Measurements from ENCODE around the gene SLC22A15. TPM values are rescaled to one million over a fixed set of nuclear protein-coding genes. Genes with fewer than 3 reads are reported as not detected.

SLC22A15 gene
- 0.14 TPM for polyA plus RNA-seq (2012; ENCODE audit: low read depth, missing spikeins)

- DNase-seq (ENCODE audit: insufficient read length, low spot score) (peak; percentile 46), FAIRE-seq (peak; percentile 28)
- TF ChIP-seq POLR2AphosphoS5 (IDR thresholded peaks at IDR 0.05; ENCODE audit: low read depth, low read length) (no peak), PAX5 (IDR thresholded peaks at IDR 0.05; ENCODE audit: insufficient read depth, low read length, severe bottlenecking) (no peak), SPI1 (IDR thresholded peaks at IDR 0.05; ENCODE audit: low read depth, low read length) (peak; percentile 96), TAF1 (IDR thresholded peaks at IDR 0.05; ENCODE audit: low read depth, low read length) (no peak)
Observed at GRCh38 chr1:115976062-115976920, at the start of gene SLC22A15. SLC22A15 (plus strand) TSS chr1:115976513; CDS start chr1:115976628, 115 bp downstream.

DNA sequence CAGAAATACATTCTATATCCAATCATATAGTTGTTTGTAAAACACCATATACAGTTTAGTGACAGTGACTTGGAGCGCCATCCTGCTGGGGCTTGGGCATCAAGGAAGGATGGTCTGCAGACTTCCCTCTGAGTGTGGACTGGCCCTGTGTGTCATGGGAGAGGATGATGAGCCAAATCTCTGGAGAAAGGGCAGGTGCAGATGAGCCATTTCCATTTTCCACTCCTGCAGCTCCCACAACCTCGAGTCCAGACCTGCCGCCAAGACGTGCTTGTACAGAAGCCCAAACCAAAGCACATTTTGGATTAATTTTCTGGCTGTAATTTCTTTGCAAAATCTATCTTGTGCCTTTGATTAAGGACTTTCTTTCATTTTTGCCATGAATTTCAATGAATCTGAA lies 48.3 kb upstream of the SLC22A15 start:
- FAIRE-seq (no peak), DNase-seq (ENCODE audit: insufficient read length, low spot score) (no peak)
- TF ChIP-seq TAF1 (IDR thresholded peaks at IDR 0.05; ENCODE audit: low read depth, low read length) (no peak), POLR2A (IDR thresholded peaks at IDR 0.05; ENCODE audit: low read depth, low read length) (no peak), PAX5 (IDR thresholded peaks at IDR 0.05; ENCODE audit: insufficient read depth, low read length, severe bottlenecking) (no peak), POLR2AphosphoS5 (IDR thresholded peaks at IDR 0.05; ENCODE audit: low read depth, low read length) (no peak), POU2F2 (IDR thresholded peaks at IDR 0.05; ENCODE audit: low read depth, low read length) (no peak), SPI1 (IDR thresholded peaks at IDR 0.05; ENCODE audit: low read depth, low read length) (no peak)

DNA sequence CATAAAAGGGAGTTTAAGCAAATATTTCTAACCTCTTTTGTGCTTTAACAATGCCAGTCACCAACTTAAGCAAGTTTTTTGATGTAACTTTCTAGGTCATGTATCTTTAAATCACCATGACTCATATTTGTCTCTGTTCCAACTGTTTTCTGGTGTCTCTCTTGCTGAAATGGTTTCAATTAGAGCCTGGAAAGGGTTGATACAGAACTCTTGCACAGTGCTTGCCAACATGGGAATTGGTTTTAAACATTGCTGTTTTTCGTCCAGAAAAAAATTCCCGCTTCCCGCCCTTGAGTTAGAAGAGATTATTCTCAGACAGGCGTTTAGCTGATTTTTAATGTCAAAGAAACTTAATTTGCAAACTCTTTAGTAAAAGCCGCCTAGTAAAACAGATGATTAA lies 46.4 kb upstream of the SLC22A15 start:
- no peak for DNase-seq (ENCODE audit: insufficient read length, low spot score)
- no peak for FAIRE-seq
- TF ChIP-seq POU2F2 (IDR thresholded peaks at IDR 0.05; ENCODE audit: low read depth, low read length) = no peak
- no peak for TF ChIP-seq SPI1 (IDR thresholded peaks at IDR 0.05; ENCODE audit: low read depth, low read length)
- TF ChIP-seq POLR2A (IDR thresholded peaks at IDR 0.05; ENCODE audit: low read depth, low read length) = no peak
- no peak for TF ChIP-seq POLR2AphosphoS5 (IDR thresholded peaks at IDR 0.05; ENCODE audit: low read depth, low read length)
- no peak for TF ChIP-seq PAX5 (IDR thresholded peaks at IDR 0.05; ENCODE audit: insufficient read depth, low read length, severe bottlenecking)
- TF ChIP-seq TAF1 (IDR thresholded peaks at IDR 0.05; ENCODE audit: low read depth, low read length) = no peak

- FAIRE-seq (no peak), DNase-seq (ENCODE audit: insufficient read length, low spot score) (no peak)
- no peak for TF ChIP-seq PAX5 (IDR thresholded peaks at IDR 0.05; ENCODE audit: insufficient read depth, low read length, severe bottlenecking)
- no peak for TF ChIP-seq POU2F2 (IDR thresholded peaks at IDR 0.05; ENCODE audit: low read depth, low read length)
- TF ChIP-seq TAF1 (IDR thresholded peaks at IDR 0.05; ENCODE audit: low read depth, low read length) = no peak
- TF ChIP-seq SPI1 (IDR thresholded peaks at IDR 0.05; ENCODE audit: low read depth, low read length) = no peak
- TF ChIP-seq POLR2AphosphoS5 (IDR thresholded peaks at IDR 0.05; ENCODE audit: low read depth, low read length) = no peak
- no peak for TF ChIP-seq POLR2A (IDR thresholded peaks at IDR 0.05; ENCODE audit: low read depth, low read length)
Observed at GRCh38 chr1:115933625-115934024, 42.7 kb upstream of the SLC22A15 start.

DNA sequence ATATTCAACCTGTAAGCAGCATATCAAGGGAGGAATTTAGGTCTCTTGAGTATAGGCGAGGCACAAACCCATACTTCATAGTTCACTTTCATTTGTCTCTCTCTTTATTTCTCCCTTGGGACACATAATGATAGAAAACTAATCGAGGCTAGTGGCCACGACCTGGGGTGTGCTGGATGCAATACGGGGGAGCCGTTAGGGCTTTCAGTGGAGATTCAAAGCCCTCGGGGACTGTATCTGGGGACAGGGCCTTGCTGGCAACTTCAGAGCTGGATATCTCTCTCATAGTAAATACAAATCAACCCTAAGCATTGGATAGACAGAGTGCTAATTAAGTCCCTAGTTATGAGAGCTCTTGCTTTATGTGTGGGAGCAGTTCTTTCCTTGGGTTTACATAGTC lies 36.9 kb upstream of the SLC22A15 start:
- FAIRE-seq (no peak), DNase-seq (ENCODE audit: insufficient read length, low spot score) (no peak)
- no peak for TF ChIP-seq PAX5 (IDR thresholded peaks at IDR 0.05; ENCODE audit: insufficient read depth, low read length, severe bottlenecking)
- no peak for TF ChIP-seq POLR2A (IDR thresholded peaks at IDR 0.05; ENCODE audit: low read depth, low read length)
- no peak for TF ChIP-seq TAF1 (IDR thresholded peaks at IDR 0.05; ENCODE audit: low read depth, low read length)
- no peak for TF ChIP-seq SPI1 (IDR thresholded peaks at IDR 0.05; ENCODE audit: low read depth, low read length)
- no peak for TF ChIP-seq POU2F2 (IDR thresholded peaks at IDR 0.05; ENCODE audit: low read depth, low read length)
- no peak for TF ChIP-seq POLR2AphosphoS5 (IDR thresholded peaks at IDR 0.05; ENCODE audit: low read depth, low read length)

DNA sequence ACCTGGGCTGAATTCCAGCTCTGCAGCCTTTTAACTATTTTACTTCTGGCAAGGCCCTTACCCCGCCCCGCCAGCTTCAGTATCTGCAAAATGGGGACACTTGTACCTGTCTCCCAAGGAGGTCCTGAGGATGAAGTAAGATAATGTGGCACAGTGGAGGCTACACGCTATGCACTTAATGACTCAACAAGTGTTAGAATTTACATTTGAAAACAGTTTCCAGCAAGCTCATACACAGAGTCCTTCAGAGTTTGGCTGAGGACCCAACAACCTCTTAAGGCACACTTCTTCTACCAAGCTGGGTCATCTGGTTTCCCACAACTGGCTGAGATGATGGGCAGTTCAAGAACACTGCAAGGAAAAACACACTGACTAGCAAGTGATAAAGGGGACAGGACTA lies 30.2 kb upstream of the SLC22A15 start:
- no peak for DNase-seq (ENCODE audit: insufficient read length, low spot score)
- TF ChIP-seq POLR2A (IDR thresholded peaks at IDR 0.05; ENCODE audit: low read depth, low read length) (no peak), PAX5 (IDR thresholded peaks at IDR 0.05; ENCODE audit: insufficient read depth, low read length, severe bottlenecking) (no peak), POU2F2 (IDR thresholded peaks at IDR 0.05; ENCODE audit: low read depth, low read length) (no peak), TAF1 (IDR thresholded peaks at IDR 0.05; ENCODE audit: low read depth, low read length) (no peak), POLR2AphosphoS5 (IDR thresholded peaks at IDR 0.05; ENCODE audit: low read depth, low read length) (no peak), SPI1 (IDR thresholded peaks at IDR 0.05; ENCODE audit: low read depth, low read length) (no peak)
- FAIRE-seq = no peak

- TF ChIP-seq PAX5 (IDR thresholded peaks at IDR 0.05; ENCODE audit: insufficient read depth, low read length, severe bottlenecking) (no peak), POLR2A (IDR thresholded peaks at IDR 0.05; ENCODE audit: low read depth, low read length) (no peak), POU2F2 (IDR thresholded peaks at IDR 0.05; ENCODE audit: low read depth, low read length) (no peak), SPI1 (IDR thresholded peaks at IDR 0.05; ENCODE audit: low read depth, low read length) (no peak), POLR2AphosphoS5 (IDR thresholded peaks at IDR 0.05; ENCODE audit: low read depth, low read length) (no peak), TAF1 (IDR thresholded peaks at IDR 0.05; ENCODE audit: low read depth, low read length) (no peak)
- DNase-seq (ENCODE audit: insufficient read length, low spot score) = no peak
- FAIRE-seq = no peak
Observed at GRCh38 chr1:115949156-115949555, 27.2 kb upstream of the SLC22A15 start.

DNA sequence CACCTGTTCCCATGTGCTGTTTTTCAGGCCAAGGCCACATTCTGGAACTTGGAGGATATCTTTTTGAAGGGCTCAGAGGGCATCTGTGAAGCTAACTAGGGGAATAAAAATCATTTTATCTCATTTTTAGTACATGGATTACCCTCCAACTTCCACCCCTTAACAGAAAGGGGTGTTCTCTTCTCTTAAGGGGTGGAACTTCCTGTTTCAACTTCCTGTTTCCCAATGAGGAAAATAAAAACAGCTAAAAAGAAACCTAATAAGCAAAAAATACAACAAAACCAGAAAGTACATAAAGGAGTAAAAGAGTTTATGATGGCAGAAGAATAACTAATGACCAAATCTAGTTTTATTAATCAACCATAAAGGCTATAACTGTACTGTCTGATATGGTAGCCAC lies 24.8 kb upstream of the SLC22A15 start:
- FAIRE-seq (no peak), DNase-seq (ENCODE audit: insufficient read length, low spot score) (no peak)
- TF ChIP-seq PAX5 (IDR thresholded peaks at IDR 0.05; ENCODE audit: insufficient read depth, low read length, severe bottlenecking) (no peak), POLR2AphosphoS5 (IDR thresholded peaks at IDR 0.05; ENCODE audit: low read depth, low read length) (no peak), TAF1 (IDR thresholded peaks at IDR 0.05; ENCODE audit: low read depth, low read length) (no peak), POLR2A (IDR thresholded peaks at IDR 0.05; ENCODE audit: low read depth, low read length) (no peak)

DNA sequence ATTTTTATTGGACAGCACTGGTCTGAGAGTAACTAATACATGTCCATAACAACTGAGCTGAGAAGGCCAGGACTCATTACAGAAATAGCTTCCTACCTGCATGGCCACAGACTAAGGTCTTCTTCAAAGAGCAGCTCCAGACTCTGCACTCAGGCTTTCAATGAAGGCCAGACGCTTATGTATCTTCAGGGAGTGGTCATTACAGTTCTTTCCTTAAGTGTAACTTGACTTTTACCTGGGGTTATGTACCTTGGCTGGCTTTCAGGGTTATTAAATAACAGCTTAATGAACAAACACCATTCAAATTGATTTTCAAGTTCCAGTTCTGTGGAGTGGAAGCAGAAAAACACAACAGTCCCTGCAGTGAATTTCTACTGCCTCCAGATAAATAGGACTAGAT lies 23.8 kb upstream of the SLC22A15 start:
- TF ChIP-seq POLR2AphosphoS5 (IDR thresholded peaks at IDR 0.05; ENCODE audit: low read depth, low read length) (no peak), PAX5 (IDR thresholded peaks at IDR 0.05; ENCODE audit: insufficient read depth, low read length, severe bottlenecking) (no peak), SPI1 (IDR thresholded peaks at IDR 0.05; ENCODE audit: low read depth, low read length) (no peak), POU2F2 (IDR thresholded peaks at IDR 0.05; ENCODE audit: low read depth, low read length) (no peak), TAF1 (IDR thresholded peaks at IDR 0.05; ENCODE audit: low read depth, low read length) (no peak), POLR2A (IDR thresholded peaks at IDR 0.05; ENCODE audit: low read depth, low read length) (no peak)
- no peak for DNase-seq (ENCODE audit: insufficient read length, low spot score)
- no peak for FAIRE-seq
